MCF 10A (cell line): ENCODE measurements around the gene EMILIN1. TPM values are rescaled to one million over a fixed set of nuclear protein-coding genes. Genes with fewer than 3 reads are reported as not detected.
A peak's percentile ranks its signal among the peaks of the same experiment; 100 is the strongest.

ENCODE experiments used
- BruUV-seq: library from RNA; stranded (reverse); fragments of 400-500 nt; replicated peaks from 2 replicates; lab custom pipeline; 2021; lab: Mats Ljungman, UMichigan
- CTCF ChIA-PET: fragments of 300-600 bp; sonication (Branson Sonifier 250); formaldehyde crosslinking; extraction: SDS; loops from one replicate; lab custom pipeline; 2021; ENCODE audit warnings: antibody characterized with exemption, inconsistent platforms; lab: Yijun Ruan, JAX
- POLR2A ChIA-PET: fragments of 300-600, 350-650 bp; sonication (Branson Sonifier 250); formaldehyde crosslinking; extraction: SDS; loops from one replicate; lab custom pipeline; 2020; ENCODE audit warnings: antibody characterized with exemption, inconsistent platforms; lab: Yijun Ruan, JAX
- DNase-seq: peaks from one replicate; pipeline ENCODE4 v3.0.0-alpha.2; 2018; ENCODE audit not compliant: unreplicated experiment
- H3K27ac Mint-ChIP-seq: one replicate; pipeline ENCODE4 v1.8.0; 2022; ENCODE audit warnings: mild to moderate bottlenecking, low read depth, mixed read lengths; ENCODE audit not compliant: unreplicated experiment
- H3K27me3 Mint-ChIP-seq: one replicate; pipeline ENCODE4 v1.8.0; 2022; ENCODE audit warnings: mixed read lengths; ENCODE audit not compliant: insufficient read depth, unreplicated experiment
- H3K36me3 Mint-ChIP-seq: one replicate; pipeline ENCODE4 v1.8.0; 2022; ENCODE audit warnings: mild to moderate bottlenecking, moderate library complexity, mixed read lengths; ENCODE audit not compliant: insufficient read depth, unreplicated experiment
- H3K4me1 Mint-ChIP-seq: one replicate; pipeline ENCODE4 v1.8.0; 2022; ENCODE audit warnings: mixed read lengths; ENCODE audit not compliant: insufficient read depth, unreplicated experiment
- H3K4me3 Mint-ChIP-seq: one replicate; pipeline ENCODE4 v1.8.0; 2022; ENCODE audit warnings: mild to moderate bottlenecking, moderate library complexity, mixed read lengths; ENCODE audit not compliant: unreplicated experiment
- H3K9me3 Mint-ChIP-seq: one replicate; pipeline ENCODE4 v1.8.0; 2022; ENCODE audit warnings: mixed read lengths; ENCODE audit not compliant: unreplicated experiment
- CTCF ChIP-seq: fragments of 200-600 bp; IDR thresholded peaks from one replicate; pipeline ENCODE4 v1.8.0; 2022; ENCODE audit warnings: antibody characterized with exemption, mild to moderate bottlenecking; ENCODE audit not compliant: unreplicated experiment
- intact Hi-C: fragments of 100-400 bp; cut with micrococcal nuclease; formaldehyde crosslinking; loops from 2 replicates; pipeline ENCODE4 v1.14.1; 2022
- total RNA-seq: library from RNA; stranded (reverse); gene quantifications from 2 replicates; pipeline ENCODE4 v1.2.3, GENCODE V29; 2022

EMILIN1 gene
- total RNA-seq, 1 experiment from 2014 or later, result 0.21 TPM

- peak; percentile 92 for DNase-seq
- intact Hi-C loops, result loop anchor here (2.0 kb wide), 1 partner anchor 35 kb away; the partner anchor contains the start of gene AGBL5
- TF ChIP-seq CTCF, result peak; percentile 87
- Mint-ChIP-seq H3K36me3 (no peaks in the 10 kb centered on the region), H3K27ac (no peak overlapping the region), H3K4me1 (peaks cover 5% of the 10 kb centered on the region), H3K9me3 (no peaks in the 10 kb centered on the region), H3K4me3 (peak overlapping the region; percentile 75), H3K27me3 (no peaks in the 10 kb centered on the region)
- CTCF ChIA-PET, result interaction anchor here (0.6 to 2.0 kb wide), 11 partner anchors 13 to 1804 kb away, joined by 3 to 10 read pairs (median 4); partner anchors contain the start of gene TMEM214
- BruUV-seq, result no TSS peak
- POLR2A ChIA-PET, result interaction anchor here (1.0 to 2.3 kb wide), 9 partner anchors 12 to 283 kb away, joined by 3 to 8 read pairs (median 4); partner anchors contain the start of genes AGBL5, MPV17, OST4 and PREB
Measured at GRCh38 chr2:27086090-27086723, 7.8 kb downstream of the EMILIN1 start.

GRCh38 chr2:27086724-27087593 is 8.5 kb downstream of the EMILIN1 start, which contains the start of gene KHK:
TSS of gene KHK (plus strand) at chr2:27086772. CDS start at chr2:27087260, 488 bp downstream.
- CTCF ChIA-PET, result interaction anchor here (0.6 to 2.0 kb wide), 16 partner anchors 10 to 1053 kb away, joined by 3 to 22 read pairs (median 4); partner anchors contain the start of genes RAB10 and TRIM54
- no peaks in the 10 kb centered on the region for H3K36me3 Mint-ChIP-seq
- H3K4me1 Mint-ChIP-seq, result no peaks in the 10 kb centered on the region
- peak within 1 kb of the TSS; percentile 75 for H3K4me3 Mint-ChIP-seq
- H3K9me3 Mint-ChIP-seq, result no peaks in the 10 kb centered on the region
- no TSS peak for BruUV-seq
- H3K27me3 Mint-ChIP-seq, result no peaks in the 10 kb centered on the region
- H3K27ac Mint-ChIP-seq, result no peak within 1 kb of the TSS
- peak; percentile 46 for DNase-seq
- TF ChIP-seq CTCF, result no peak
- intact Hi-C loops, result loop anchor here (2.0 kb wide), 1 partner anchor 36 kb away; the partner anchor contains the start of gene AGBL5
- POLR2A ChIA-PET, result interaction anchor here (0.5 to 2.3 kb wide), 11 partner anchors 9 to 425 kb away, joined by 3 to 8 read pairs (median 4); partner anchors contain the start of genes AGBL5, ATRAID, OST4 and PREB

- H3K36me3 Mint-ChIP-seq, result no peaks in the 10 kb centered on the region
- ChIA-PET POLR2A (interaction anchor here (1.4 to 2.3 kb wide), 4 partner anchors 17 to 206 kb away, joined by 3 to 8 read pairs (median 7); partner anchors contain the start of genes AGBL5, OST4 and PREB), CTCF (interaction anchor here (0.6 to 2.0 kb wide), 8 partner anchors 9 to 1234 kb away, joined by 3 to 22 read pairs (median 4); partner anchors contain the start of gene TRIM54)
- no peaks in the 10 kb centered on the region for H3K27me3 Mint-ChIP-seq
- no peak overlapping the region for H3K27ac Mint-ChIP-seq
- H3K4me1 Mint-ChIP-seq, result no peaks in the 10 kb centered on the region
- no TSS peak for BruUV-seq
- no peak for DNase-seq
- intact Hi-C loops, result loop anchor here (2.0 kb wide), 1 partner anchor 37 kb away; the partner anchor contains the start of gene AGBL5
- TF ChIP-seq CTCF, result no peak
- H3K9me3 Mint-ChIP-seq, result no peaks in the 10 kb centered on the region
- peak overlapping the region; percentile 75 for H3K4me3 Mint-ChIP-seq
Measured at GRCh38 chr2:27087823-27088410, 9.5 kb downstream of the EMILIN1 start.
